Peyer's patch (tissue), 4 donors: ENCODE data around the gene UNC5CL. TPM values are rescaled to one million over a fixed set of nuclear protein-coding genes. Genes with fewer than 3 reads are reported as not detected.

Source experiments
- DNase-seq, 3 donors: peaks; one replicate each; pipeline ENCODE4 v3.0.0-alpha.2; 2017 to 2019
- H3K27ac ChIP-seq, 4 donors: fragments of 200-600 bp; sonication (generic); one replicate each; pipeline ENCODE4 v1.5.1; 2016 to 2019
- H3K27me3 ChIP-seq, 2 donors: fragments of 200-600 bp; sonication (generic); one replicate each; pipeline ENCODE4 v1.5.1; 2019
- H3K36me3 ChIP-seq, 3 donors: fragments of 200-600 bp; sonication (generic); one replicate each; pipeline ENCODE4 v1.5.1; 2016 to 2019
- H3K4me1 ChIP-seq, 4 donors: fragments of 200-600 bp; sonication (generic); one replicate each; pipeline ENCODE4 v1.5.1; 2016 to 2019
- H3K4me3 ChIP-seq, 4 donors: fragments of 200-600 bp; sonication (generic); 1 replicate in 3 of 4; 2 replicates in 1 of 4; pipeline ENCODE4 v1.5.1; 2016 to 2019; ENCODE audit warnings: mild to moderate bottlenecking in 1 of 4
- H3K9me3 ChIP-seq, 4 donors: fragments of 200-600 bp; sonication (generic); one replicate each; pipeline ENCODE4 v1.5.1; 2016 to 2019; ENCODE audit warnings: mild to moderate bottlenecking in 1 of 4
- POLR2A ChIP-seq, 2 donors: fragments of 450-650 bp; IDR thresholded peaks; one replicate each; pipeline ENCODE4 v1.5.1; 2017; ENCODE audit warnings: antibody characterized with exemption in 2 of 2, mild to moderate bottlenecking in 2 of 2, moderate library complexity in 2 of 2
- total RNA-seq, 4 donors: library from RNA; depleted of rRNA; stranded (reverse); fragments of >200 nt; gene quantifications; one replicate each; pipeline ENCODE4 v1.1.0, GENCODE V29; 2016
- TF ChIP-seq, protein P1 (sequence below), 6 experiments: fragments of 450-650 bp in 4 of 6; fragments of 200-600 bp in 2 of 6; sonication (generic) in 1 of 6; IDR thresholded peaks; one replicate each; pipeline ENCODE4 v1.5.1; 2017 to 2019; ENCODE audit warnings: antibody characterized with exemption in 6 of 6, mild to moderate bottlenecking in 3 of 6, moderate library complexity in 1 of 6

The UNC5CL gene
- total RNA-seq, 4 donors from 2014 or later, result 8.3 to 34.6 (median 28.4) TPM

GRCh38 chr6:41028561-41029412 is 10.2 kb downstream of the UNC5CL start:
- DNase-seq, result no peak
- no peaks in the 10 kb centered on the region for H3K27me3 ChIP-seq
- H3K27ac ChIP-seq, result peak overlapping the region in 3 of 4 donors; percentile 24 to 75 (median 48)
- no peaks in the 10 kb centered on the region for H3K9me3 ChIP-seq
- peak overlapping the region; percentile 32 to 58 (median 48) for H3K4me3 ChIP-seq
- no peaks in the 10 kb centered on the region for H3K36me3 ChIP-seq
- peaks cover 0 to 15% (median 7%) of the 10 kb centered on the region in 4 donors for H3K4me1 ChIP-seq
- TF ChIP-seq, protein P1, sequence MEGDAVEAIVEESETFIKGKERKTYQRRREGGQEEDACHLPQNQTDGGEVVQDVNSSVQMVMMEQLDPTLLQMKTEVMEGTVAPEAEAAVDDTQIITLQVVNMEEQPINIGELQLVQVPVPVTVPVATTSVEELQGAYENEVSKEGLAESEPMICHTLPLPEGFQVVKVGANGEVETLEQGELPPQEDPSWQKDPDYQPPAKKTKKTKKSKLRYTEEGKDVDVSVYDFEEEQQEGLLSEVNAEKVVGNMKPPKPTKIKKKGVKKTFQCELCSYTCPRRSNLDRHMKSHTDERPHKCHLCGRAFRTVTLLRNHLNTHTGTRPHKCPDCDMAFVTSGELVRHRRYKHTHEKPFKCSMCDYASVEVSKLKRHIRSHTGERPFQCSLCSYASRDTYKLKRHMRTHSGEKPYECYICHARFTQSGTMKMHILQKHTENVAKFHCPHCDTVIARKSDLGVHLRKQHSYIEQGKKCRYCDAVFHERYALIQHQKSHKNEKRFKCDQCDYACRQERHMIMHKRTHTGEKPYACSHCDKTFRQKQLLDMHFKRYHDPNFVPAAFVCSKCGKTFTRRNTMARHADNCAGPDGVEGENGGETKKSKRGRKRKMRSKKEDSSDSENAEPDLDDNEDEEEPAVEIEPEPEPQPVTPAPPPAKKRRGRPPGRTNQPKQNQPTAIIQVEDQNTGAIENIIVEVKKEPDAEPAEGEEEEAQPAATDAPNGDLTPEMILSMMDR (IDR thresholded peaks at IDR 0.05), result no peak
- no peak for TF ChIP-seq POLR2A (IDR thresholded peaks at IDR 0.05)

- DNase-seq, result peak; percentile 79 to 90 (median 87)
- Histone ChIP-seq H3K4me1 (peaks cover 0 to 15% (median 7%) of the 10 kb centered on the region in 4 donors), H3K27ac (peak overlapping the region in 3 of 4 donors; percentile 24 to 75 (median 48)), H3K4me3 (peak overlapping the region; percentile 32 to 58 (median 48)), H3K27me3 (no peaks in the 10 kb centered on the region), H3K9me3 (no peaks in the 10 kb centered on the region), H3K36me3 (no peaks in the 10 kb centered on the region)
- TF ChIP-seq, protein P1 (IDR thresholded peaks at IDR 0.05), result peak; percentile 93 to 99 (median 97)
- no peak for TF ChIP-seq POLR2A (IDR thresholded peaks at IDR 0.05)
These were observed 11.0 kb downstream of the UNC5CL start for GRCh38 chr6:41027799-41028560.

- Histone ChIP-seq H3K27ac (peak overlapping the region in 1 of 4 donors; percentile 75), H3K36me3 (no peaks in the 10 kb centered on the region), H3K27me3 (no peaks in the 10 kb centered on the region), H3K4me1 (peaks cover 0 to 15% (median 7%) of the 10 kb centered on the region in 4 donors), H3K9me3 (no peaks in the 10 kb centered on the region), H3K4me3 (peak overlapping the region in 2 of 4 donors; percentile 32 to 52)
- TF ChIP-seq POLR2A (IDR thresholded peaks at IDR 0.05), result no peak
- TF ChIP-seq, protein P1 (IDR thresholded peaks at IDR 0.05), result no peak
- no peak for DNase-seq
These were observed 11.8 kb downstream of the UNC5CL start for GRCh38 chr6:41027241-41027640.

DNA sequence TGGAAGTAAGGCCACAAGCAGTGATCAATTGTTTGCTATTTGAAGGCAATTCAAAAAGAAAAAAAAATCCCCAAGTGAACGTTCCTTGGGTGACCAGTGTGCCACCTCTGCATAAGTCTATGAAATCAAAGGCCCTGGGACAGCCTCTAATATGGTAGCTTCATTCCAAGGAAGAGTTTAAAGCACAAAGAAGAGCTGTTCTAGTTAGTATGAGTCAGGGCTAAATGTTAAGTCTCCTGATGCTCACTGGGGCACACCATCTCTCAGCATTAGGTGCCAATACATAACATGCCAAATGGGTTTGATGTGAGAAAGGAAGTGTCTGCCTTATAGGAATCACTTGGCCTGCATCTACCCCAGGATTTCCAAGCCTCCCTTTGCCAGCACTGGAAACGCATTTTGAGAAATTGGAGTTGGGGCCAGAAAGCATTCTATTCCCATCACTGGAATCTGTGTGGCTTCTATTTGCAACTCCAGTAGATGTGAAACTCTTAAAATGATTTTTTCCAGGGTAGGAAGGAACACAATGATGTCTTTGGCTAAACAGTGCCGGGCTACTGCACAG is 13.0 kb downstream of the UNC5CL start:
- H3K27ac ChIP-seq, result no peak overlapping the region
- DNase-seq, result no peak
- H3K4me3 ChIP-seq, result no peak overlapping the region
- H3K36me3 ChIP-seq, result no peaks in the 10 kb centered on the region
- H3K9me3 ChIP-seq, result no peaks in the 10 kb centered on the region
- peaks cover 0 to 15% (median 7%) of the 10 kb centered on the region in 4 donors for H3K4me1 ChIP-seq
- TF ChIP-seq, protein P1 (IDR thresholded peaks at IDR 0.05), result no peak
- TF ChIP-seq POLR2A (IDR thresholded peaks at IDR 0.05), result no peak
- no peaks in the 10 kb centered on the region for H3K27me3 ChIP-seq

DNA sequence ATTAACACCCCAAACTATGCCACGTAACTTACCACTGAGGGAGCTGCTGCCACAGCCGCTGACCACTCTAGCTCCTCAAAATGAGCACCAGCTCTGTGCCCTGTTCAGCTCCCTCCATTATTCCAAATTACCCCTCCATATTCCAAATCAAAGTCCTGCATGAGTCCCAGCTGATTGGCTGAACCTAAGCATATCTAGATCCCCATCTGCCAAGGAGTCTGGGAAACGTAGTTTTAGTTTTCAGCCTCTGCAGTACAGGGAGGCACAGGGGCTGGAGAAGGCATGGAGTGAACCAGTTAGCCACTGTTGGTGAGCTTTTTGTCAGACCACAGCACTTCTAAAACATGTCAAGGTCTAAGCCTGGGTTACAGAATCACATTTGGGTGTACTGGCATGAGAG is 15.9 kb downstream of the UNC5CL start:
- no peak overlapping the region for H3K27ac ChIP-seq
- no peaks in the 10 kb centered on the region for H3K27me3 ChIP-seq
- no peak overlapping the region for H3K4me3 ChIP-seq
- no peaks in the 10 kb centered on the region for H3K9me3 ChIP-seq
- H3K36me3 ChIP-seq, result no peaks in the 10 kb centered on the region
- H3K4me1 ChIP-seq, result peaks cover 0 to 7% (median 2%) of the 10 kb centered on the region in 4 donors
- TF ChIP-seq, protein P1 (IDR thresholded peaks at IDR 0.05), result no peak
- TF ChIP-seq POLR2A (IDR thresholded peaks at IDR 0.05), result no peak
- DNase-seq, result no peak
